Stimulated activated CD4-positive, alpha-beta T cell treated with anti-CD3 and anti-CD28 coated beads, Interleukin-1b, Interleukin-23, amount 100 ng/mL, for 4 hours (primary cell): Measurements from ENCODE around the gene NUB1.

ENCODE experiments used
- DNase-seq, 2 donors: peaks; one replicate each; pipeline ENCODE4 v3.0.0-alpha.2; 2020; ENCODE audit warnings: low read depth in 2 of 2

Gene NUB1

GRCh38 chr7:151314401-151314800, 27.2 kb upstream of the NUB1 start:
- no peak for DNase-seq

- DNase-seq, result peak; percentile 47 to 81
These were observed 26.5 kb upstream of the NUB1 start for GRCh38 chr7:151315038-151315655.

GRCh38 chr7:151316896-151317295, 24.7 kb upstream of the NUB1 start:
- no peak for DNase-seq

GRCh38 chr7:151317936-151318335, 23.7 kb upstream of the NUB1 start:
- DNase-seq, result no peak

- no peak for DNase-seq
These were observed 22.4 kb upstream of the NUB1 start for GRCh38 chr7:151319189-151319588.

- no peak for DNase-seq
These were observed 21.3 kb upstream of the NUB1 start for GRCh38 chr7:151320263-151320845.

- no peak for DNase-seq
These were observed 20.3 kb upstream of the NUB1 start for GRCh38 chr7:151321341-151321740.

- DNase-seq, result no peak
These were observed 18.7 kb upstream of the NUB1 start for GRCh38 chr7:151322906-151323305.

- DNase-seq, result no peak
These were observed 14.6 kb upstream of the NUB1 start for GRCh38 chr7:151327022-151327421.

- DNase-seq, result no peak
These were observed 14.0 kb upstream of the NUB1 start for GRCh38 chr7:151327659-151328058.

- no peak for DNase-seq
These were observed 11.4 kb upstream of the NUB1 start for GRCh38 chr7:151330181-151330580.

- no peak for DNase-seq
These were observed 11.0 kb upstream of the NUB1 start for GRCh38 chr7:151330661-151331060.

- DNase-seq, result no peak
These were observed 7.0 kb upstream of the NUB1 start for GRCh38 chr7:151334628-151335027.

- DNase-seq, result no peak
These were observed 5.4 kb upstream of the NUB1 start for GRCh38 chr7:151336027-151336708.

GRCh38 chr7:151337346-151337745, 4.3 kb upstream of the NUB1 start:
- no peak for DNase-seq

- DNase-seq, result no peak
These were observed 2.8 kb upstream of the NUB1 start for GRCh38 chr7:151338809-151339208.

GRCh38 chr7:151339651-151340382, 1.8 kb upstream of the NUB1 start:
- no peak for DNase-seq

- DNase-seq, result no peak
These were observed 737 bp upstream of the NUB1 start for GRCh38 chr7:151340794-151341356.

GRCh38 chr7:151342102-151342646, 562 bp downstream of the NUB1 start:
- no peak for DNase-seq

- DNase-seq, result no peak
These were observed 1.2 kb downstream of the NUB1 start for GRCh38 chr7:151342811-151343210.

- DNase-seq, result no peak
These were observed 1.9 kb downstream of the NUB1 start for GRCh38 chr7:151343516-151343915.
